Colon (tissue), 2 donors: ENCODE results near the gene MTX3.

Source experiments
- FAIRE-seq: peaks from 2 replicates; lab custom pipeline; 2012; peaks lifted over from hg19 to GRCh38; lab: Jason Lieb, UNC
- donor health status: control.
- donor health status: control.

MTX3 gene

DNA sequence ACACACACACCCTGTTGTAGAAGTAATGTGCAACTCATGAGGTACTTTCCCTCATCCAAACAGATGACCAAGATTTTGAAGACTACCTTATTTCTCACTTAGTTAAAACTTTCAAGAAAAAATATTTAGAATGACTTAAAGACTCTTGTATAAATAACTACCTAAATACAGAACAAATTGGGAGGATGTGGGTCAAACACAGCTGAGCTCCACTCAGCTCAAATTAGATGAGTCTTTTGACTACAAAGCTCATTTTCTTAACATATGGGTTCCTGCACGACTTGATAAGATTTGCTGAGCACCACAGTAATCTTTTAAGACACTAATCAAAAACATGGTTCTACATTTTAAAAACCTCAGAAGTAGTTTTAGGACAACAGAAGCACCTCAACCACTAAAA is 8.9 kb downstream of the MTX3 start:
- FAIRE-seq = no peak

DNA sequence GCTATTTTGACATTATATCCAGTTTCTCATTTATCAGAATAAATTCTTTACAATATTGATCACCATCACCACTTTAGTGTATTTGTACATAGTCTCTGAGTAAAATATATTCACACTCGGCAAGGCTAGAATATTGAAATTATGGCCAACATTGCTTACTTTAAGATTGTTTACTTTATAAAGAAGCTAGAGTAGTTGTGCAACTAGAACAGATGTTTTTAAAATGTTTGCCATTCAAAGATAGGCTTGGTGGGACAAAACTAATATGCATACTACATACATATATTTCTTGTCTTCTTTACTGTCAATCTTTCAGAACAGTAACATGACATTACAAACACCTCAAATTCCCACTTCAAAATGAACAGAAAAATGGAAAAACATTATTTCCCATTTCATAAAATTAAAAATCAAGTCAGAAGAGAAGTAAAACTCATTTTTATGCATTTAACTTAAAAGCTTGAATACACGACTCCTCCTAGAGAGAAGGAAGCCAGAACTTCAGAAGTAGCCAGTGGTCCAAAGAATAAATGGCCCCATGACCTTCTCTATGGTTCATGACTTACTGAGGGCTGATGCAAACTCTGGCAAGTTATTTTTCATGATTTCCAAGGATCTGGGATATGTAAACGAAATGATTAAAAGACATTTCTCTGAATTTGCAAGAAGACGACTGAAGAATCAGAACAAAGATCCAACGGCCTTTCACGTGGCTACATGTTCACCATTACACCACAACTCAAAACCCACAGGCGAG is 14.1 kb downstream of the MTX3 start:
- FAIRE-seq = no peak

DNA sequence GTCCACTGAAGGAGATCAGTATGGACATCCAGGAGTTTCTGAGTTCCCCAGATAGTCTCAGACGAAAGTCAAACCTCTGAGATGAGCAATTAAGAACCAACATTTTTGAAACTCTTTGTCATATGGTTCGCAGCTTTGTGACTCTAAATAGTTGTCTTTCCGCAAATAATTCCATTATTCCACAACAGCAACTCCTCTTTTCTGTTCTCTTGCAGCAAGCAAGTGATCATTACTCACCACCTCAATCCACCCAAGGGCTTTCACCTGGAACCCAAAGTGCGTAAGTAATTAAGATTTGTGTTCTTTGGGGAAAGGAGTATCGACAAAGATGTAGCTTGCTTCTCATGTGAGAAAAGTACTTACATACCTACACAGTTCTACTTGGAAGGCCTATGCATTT is 15.6 kb downstream of the MTX3 start:
- no peak for FAIRE-seq

DNA sequence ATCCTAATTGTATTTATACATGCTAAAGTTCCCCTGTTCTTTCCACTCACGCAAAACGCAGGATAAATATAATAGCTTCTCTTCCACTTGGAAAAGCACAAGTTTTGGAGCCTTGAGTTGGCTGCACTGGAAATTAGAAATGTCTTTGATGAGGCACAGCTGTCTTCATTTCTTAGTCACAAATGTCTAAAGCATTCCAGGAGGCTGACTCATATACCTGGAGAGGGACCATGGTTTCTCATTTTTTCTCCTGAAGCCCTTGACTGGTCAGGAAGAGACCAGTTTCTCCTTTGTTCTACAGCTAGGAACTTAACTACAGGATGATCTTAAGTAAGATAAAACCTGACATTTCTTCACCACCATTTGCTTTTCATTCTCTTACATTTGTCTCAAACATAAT is 16.2 kb downstream of the MTX3 start:
- no peak for FAIRE-seq

DNA sequence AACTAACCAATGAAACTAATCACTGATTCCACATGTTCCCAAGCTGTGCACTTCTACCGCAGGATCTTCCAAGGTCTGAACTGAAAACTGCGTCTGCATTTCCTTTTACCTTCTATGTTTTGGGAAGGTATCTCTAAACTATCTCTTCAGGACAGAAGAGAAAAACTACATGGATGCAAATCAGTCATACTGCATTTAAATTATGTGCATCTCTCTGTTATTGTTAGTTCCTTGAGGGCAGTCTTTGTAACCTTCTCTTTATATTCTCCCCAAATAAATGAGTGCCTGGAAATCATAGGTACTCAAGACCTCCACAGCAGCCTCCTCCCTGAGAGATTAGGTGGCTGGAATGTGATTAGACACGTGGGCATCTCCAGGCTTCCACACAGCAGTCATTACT is 17.1 kb downstream of the MTX3 start:
- no peak for FAIRE-seq

DNA sequence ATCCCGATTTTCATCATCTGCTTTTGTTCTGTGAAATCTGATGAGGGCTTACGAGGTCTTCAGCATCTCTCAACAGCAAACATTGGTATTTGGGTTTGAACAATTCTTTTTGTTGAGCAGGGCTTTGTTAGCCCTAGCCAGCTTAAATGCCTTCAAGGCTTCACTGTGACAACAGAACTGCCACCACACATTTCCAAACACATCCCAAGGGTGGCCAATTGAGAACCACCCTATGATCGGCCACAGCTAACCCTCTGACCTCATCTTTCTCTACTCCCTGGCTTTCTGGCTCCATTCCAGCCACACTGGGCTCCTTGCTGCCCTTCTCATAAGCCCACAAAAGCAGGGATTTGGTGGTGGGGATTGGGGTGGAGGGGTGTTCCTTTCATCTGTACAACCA is 17.6 kb downstream of the MTX3 start:
- no peak for FAIRE-seq

DNA sequence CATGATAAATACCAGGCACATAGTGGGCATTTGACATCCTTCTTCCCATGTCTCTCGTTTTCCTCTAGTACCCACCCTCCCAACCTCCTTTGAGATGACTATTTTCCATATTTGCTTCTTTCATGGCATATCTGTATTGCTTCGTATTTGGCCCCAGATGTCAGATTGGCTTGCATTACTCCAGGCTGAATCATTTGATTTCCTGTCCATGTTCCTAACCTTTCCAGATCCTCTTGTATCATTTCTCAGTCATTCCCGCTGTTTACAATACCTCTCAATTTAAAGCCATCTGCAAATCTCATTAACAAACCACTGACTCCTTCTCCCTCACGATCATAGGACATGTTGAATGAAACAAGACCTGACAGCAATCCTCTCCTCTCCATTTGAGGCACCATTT is 19.9 kb downstream of the MTX3 start:
- no peak for FAIRE-seq

DNA sequence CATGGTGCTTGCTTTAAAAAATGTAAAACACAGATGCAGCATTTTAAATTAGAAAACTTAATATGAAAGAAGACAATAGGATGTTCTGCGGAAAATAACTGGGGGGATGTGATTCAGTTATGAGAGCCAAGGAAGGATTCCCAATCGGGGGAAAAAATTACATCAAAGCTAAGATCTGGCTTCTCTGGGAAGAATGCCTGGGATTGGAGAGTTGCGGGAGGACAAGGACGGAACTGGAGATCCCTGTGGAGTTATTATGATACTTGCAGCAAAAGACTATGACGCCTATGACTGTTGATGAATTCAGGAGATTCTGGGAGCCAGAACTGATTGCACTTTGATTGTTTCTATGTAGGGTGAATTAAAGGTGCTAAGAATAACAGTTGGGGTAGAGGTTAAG is 24.6 kb downstream of the MTX3 start:
- FAIRE-seq = no peak

DNA sequence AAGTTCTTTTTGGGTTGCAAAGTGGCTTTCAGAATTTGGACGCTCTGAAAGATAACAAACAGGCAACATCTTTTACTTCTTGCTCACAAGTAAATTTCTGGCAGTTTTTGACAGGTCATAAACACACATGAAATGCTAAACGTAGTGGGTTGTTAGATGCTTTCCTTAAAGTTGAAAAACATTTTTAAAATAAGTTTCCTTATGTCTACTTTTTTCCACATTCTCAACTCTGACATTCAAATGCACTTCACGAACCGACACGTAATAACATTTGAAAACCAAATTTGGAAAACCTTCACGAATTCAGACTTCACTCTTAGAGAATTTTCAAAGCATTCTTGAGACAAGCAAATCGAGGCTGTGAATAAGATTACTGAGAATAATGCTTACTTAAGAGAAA is 26.9 kb downstream of the MTX3 start:
- no peak for FAIRE-seq

DNA sequence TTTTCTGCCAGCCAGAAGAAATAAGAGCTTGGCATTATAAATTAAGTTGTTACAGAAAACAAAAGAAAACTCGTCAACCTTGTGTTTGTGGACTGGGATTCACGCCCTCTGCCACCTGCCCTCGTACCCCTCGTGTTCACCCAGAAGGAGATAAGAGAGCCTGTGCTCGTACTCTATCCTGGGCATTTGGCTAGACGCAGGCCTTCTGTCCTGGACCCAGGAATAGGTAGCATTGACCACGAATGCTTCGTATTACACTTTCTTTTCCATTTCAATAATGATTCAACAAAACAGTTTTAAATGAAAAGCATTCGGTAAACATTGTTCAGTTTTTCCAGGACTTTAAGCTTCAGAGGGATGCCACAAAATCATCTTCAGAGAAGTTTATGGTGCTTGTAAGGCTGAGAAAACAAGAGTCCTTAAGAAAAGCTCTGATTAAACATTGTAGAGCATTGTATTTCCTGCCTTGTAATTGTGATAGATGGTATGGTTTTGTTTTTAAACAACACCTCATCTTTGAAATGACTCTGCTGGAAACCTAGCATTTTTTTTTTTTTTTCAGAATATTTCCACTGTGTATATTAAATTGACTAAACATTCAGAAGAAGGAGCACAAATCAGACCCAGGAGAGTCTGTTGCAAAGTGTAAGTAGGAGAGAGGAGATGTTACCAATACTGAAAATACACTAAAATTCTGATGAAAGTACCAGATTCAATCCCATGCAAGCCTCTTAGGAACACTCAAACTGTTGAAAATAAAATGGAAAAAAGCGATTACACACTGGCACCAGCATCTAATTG is 27.6 kb downstream of the MTX3 start:
- no peak for FAIRE-seq

DNA sequence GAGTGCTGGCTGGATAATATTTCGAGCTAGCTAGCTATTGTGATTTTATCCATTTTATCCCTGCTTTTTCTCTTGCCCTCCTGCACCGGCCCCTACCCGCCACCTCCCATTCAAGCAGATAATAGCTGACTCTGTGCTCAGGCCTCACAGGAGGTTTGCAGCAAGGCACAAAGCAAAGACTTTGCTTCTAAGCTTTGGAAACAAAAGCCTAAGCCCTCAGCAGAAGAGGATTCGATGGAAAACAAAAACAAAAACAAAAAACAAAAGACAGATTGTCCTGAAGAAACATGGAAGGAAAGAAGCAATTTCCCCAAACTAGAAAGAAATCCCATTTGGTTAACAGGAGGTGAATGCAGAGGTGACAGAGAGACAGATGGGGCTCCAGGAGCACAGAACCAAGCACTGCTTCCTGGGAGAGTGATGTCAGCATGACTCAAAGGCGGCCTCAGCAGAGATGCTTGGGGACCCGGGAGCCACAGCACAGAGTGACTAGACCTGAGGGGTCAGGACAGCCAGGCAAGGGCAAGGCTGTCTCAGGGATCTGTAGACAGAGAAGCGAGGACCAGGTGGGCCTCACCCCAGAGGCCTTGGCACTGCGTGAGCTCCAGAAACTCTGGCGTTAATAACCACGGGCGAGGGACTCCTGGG is 28.4 kb downstream of the MTX3 start:
- no peak for FAIRE-seq

DNA sequence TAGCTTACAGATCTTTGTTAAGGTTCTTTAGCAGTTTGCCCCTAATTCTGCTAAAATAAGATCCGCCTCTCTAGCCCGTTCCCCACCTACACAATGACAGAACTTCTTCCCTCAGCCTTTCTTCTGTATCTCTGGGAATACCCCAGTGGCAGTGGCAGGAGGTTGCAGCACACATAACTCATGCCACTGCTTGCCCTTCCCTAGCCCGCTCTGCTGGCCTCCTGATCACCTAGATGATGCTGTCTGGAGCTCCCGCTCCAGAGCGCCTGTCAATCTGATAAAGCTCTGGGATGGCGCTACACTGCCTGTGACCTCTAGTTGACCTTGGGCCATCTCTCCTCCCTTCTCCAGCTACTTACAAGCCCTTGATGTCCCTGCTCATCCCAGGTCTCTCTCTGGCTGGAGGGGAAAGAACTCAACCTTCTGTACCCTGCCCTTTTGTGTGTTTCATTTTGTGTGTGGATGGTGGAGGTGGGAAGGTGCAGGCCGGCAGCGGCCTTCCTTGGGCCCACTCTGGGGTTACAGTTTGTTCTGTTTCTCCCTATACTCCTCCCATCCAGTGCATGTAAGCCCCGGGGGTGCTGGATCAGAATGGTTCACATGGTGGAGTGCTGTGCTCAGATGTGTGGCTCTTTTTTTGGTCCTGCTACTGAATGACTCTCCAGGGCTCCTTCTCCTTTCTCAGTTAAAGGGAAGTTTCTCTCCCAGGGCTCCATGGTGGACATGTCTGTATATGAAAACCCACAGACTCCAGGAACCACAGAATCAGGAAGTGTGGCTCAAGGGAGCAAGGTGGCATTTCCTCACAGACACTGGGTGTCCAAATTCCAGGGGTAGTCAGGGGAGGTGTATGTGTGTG is 29.1 kb downstream of the MTX3 start:
- FAIRE-seq = no peak

DNA sequence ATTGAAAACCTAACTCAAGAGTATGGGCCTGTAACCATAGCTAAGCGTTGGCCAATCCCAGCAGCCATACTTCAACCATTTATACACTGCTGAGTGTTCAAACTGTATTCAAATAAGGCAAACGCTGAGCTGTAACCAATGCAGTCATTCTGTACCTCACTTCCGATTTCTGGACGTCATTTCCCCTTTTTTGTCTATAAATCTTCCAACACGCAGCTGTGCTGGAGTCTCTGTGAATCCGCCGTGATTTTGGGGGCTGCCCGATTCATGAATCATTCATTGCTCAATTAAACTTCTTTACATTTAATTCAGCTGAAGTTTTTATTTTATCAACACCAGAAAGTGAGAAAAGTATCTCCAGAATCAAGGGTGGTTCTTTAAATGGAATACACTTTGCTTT is 31.7 kb downstream of the MTX3 start:
- FAIRE-seq = no peak

DNA sequence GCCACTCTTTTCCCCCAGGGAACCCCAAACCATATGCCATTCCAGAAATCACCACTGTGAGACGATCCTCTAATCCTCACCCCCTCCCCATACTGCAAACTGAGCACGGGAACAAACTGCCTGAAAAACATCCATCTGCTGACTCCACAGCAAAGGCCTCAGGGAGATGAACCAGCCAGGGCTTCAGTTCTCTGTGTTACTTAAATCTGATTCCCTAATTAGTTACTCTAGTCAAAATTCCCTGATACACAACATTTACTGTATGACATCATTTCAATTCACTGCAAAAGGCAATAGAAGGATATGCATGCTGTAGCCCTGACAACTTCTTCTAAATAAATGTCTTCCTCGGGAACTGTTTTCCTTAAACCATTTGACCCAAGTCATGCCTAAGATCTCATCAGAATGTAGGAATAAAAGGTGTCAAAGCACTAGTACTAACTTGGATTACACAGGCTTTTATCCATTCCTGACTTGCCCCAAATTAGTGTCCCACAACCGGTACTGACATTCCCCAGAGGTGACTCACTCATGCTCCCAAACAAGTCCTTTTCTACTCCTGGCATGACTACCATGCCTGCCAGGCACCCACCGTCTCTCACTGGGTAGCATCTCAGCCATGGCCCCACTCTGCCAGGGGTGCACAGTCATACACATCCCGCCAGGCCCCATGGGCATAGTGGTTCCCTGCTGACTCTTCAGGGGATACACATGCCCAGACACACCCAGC is 35.0 kb downstream of the MTX3 start:
- FAIRE-seq = no peak

DNA sequence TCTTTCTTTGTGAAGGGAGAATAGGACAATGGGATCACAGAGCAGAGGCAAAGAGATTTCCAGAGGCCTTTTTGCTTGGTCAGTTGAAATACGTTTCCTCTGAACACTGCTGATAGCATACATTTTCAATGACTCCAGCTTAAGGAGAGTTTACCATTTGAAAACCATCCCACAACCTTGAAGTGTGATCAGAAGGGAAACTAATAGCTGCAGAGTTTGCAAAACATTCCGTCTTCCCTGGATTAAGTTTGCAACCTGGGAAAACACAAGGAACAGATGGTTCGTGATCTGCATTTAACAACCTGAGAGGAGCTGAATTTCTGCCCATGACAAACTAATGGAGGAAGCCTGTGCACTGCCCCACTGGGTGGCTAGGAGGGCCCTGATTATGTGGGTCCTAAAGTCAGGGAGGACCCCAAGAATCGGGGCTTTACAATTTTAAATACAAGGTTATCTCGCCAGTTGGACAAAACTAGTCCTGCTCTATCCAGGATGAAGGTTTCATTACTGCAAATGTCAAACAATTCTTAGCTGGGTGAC is 35.6 kb downstream of the MTX3 start:
- no peak for FAIRE-seq

DNA sequence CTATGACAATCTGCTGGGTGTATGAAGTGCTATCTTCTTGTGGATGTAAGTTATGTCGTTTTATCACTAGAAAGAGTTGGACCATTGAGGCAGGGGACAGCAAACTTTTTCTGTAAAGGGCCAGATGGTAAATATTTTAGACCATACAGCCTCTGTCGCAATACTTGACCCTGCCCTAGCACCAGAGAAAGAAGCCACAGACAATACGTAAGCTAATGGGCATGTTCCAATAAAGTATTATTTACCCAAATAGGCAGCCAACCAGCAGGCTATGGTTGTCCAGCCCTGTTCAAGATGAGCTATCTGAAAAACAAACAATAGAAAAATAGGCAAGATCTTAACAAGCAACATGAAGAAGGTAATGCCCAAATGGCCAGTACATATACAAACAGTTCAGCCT is 36.4 kb downstream of the MTX3 start:
- FAIRE-seq = no peak

DNA sequence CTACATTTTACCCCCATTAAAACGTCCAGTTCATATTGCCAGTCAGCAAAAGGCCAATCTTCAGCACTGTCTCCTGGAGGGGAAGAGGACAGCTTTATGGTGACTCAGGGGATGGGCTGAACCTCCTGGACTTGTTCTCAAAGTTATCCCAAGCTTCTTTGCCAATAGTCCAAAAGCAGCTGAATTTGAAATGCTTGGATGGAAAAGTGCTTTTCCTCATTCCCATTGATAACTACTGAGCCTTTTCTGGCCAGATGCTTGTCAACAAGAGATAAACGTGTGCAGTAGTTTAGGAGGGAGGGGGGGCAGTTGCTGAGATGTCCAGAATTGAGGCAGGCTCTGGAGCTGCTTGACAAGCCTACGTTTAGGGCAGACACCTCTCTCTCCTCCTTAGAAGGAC is 43.5 kb downstream of the MTX3 start:
- no peak for FAIRE-seq

DNA sequence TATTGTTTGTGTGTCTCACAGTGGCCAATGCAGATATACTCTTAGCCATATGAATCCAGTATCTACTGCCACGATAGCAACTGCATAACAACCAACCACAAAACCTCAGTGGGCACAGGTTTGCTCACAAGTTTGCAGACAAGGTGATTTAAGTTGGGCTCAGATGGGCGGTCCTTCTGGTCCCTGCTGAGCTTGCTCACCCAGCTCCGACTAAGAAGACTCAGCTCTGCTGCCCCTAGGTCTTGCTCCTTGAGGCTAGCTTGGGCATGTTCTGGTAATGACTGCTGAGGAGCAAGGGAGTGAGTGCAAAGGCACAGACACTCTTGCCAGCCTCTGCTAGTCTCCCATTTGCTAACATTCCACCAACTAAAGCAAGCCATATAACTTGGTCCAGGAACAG is 52.6 kb downstream of the MTX3 start:
- no peak for FAIRE-seq

DNA sequence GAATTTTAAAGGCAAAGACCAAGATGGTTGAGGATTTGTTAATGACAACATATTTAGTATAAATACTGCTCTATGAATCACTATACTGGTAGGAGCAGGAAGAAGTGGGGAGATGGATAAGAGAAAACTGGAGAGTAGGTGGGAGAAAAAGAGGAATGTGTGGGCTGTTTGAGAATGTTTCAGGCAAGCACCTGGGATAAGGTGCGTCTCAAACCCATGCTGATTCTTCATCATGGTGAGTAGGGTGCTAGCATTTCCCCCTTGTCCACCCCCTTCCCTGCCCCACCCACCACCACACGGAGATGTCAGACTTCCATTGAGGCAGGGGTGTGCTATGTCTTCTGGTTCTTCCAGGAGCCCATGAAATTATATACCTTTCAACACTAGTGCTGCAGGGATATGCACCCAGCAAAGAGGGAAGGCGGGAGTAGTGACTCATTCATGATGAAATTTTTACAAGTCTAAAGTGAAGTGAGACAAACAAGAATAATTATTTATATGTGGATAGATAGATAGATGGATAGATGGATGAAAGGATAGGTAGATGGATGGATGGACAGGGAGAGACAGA is 54.3 kb downstream of the MTX3 start:
- no peak for FAIRE-seq

DNA sequence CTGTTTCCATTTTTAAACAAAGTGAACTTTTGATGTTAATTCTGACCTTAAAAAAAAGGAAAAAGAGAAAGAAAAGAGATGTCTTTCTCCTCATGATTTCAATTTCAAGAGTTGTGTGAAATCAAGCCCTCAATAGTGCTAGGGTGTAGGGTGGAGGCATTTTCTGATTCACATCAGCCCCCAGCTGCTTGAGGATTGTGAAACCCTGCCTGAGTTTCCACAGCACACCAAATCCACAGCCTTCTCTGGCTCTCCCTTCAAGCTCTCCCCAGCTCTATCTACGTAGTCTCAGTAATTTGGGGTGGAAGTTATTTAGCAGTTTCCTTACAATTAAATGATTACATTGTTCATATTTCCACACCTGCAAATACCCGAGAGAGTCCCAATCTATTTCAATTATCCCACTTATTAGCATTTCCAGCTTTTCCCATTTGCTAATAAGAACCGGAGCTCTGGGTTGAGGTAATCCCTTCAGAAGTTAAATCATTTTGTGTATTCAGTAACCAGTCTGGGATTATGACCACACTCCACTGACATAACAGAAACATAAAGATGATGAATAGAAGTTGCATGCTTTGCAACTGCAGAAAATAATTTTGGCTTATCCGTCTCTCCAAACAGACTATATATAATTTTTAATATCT is 54.9 kb downstream of the MTX3 start:
- no peak for FAIRE-seq

DNA sequence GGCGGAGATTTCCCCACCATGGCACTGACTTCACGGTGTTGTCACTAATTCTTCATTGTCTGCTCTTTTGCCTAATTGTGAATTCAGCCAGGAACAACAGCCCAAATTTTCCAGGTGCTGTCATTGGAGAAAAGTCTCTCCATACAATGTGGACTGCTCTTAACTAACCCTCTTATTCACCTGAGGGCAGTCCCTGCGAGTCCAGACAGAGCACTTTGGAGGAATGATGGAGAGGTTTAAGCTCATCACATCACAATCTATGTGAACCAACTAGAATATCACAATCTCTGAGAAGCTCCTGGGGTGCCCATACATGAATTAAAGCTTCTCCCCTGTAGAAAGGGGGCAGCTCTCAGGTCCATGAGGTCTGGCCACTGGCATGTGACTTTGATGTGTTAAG is 56.4 kb downstream of the MTX3 start:
- FAIRE-seq = no peak
